HCT116 (cell line): ENCODE measurements around the gene CCRL2. TPM values are rescaled to one million over a fixed set of nuclear protein-coding genes. Genes with fewer than 3 reads are reported as not detected.

ENCODE experiments used
- ATAC-seq: fragments of 200-7000 bp; cut with Tn5 transposase; 2 replicates; pipeline ENCODE4 v1.9.1; 2020; ENCODE audit warnings: mild to moderate bottlenecking, moderate library complexity
- BruUV-seq: library from RNA; stranded (reverse); fragments of 400-500 nt; replicated peaks from 2 replicates; lab custom pipeline; 2021; lab: Mats Ljungman, UMichigan
- CTCF ChIA-PET: fragments of 300-600 bp; sonication (Branson Sonifier 250); formaldehyde crosslinking; loops from one replicate; lab custom pipeline; 2021; ENCODE audit warnings: antibody characterized with exemption; lab: Charles Lee
- POLR2A ChIA-PET: fragments of 300-600, 350-600 bp; sonication (Branson Sonifier 250); formaldehyde crosslinking; loops from one replicate; lab custom pipeline; 2021; ENCODE audit warnings: antibody characterized with exemption; lab: Charles Lee
- RAD21 ChIA-PET, 2 experiments: fragments of 300-600 bp; sonication (Branson Sonifier 250); formaldehyde crosslinking; loops; one replicate each; lab custom pipeline; 2023; ENCODE audit warnings: low total read pairs in 2 of 2; ENCODE audit not compliant: uncharacterized antibody in 2 of 2, unreplicated experiment in 2 of 2, low non-redundant PET in 1 of 2; lab: Charles Lee
- DNase-seq: peaks from one replicate; pipeline ENCODE4 v3.0.0-alpha.2; 2010; ENCODE audit warnings: low read depth, low spot score
- H2AFZ ChIP-seq: fragments of 200-600 bp; shearing (Covaris generic), sonication (generic); 2 replicates; pipeline ENCODE4 v1.6.1; 2017; ENCODE audit warnings: low read depth, mixed run types, mixed read lengths, antibody characterized with exemption, low read length; ENCODE audit not compliant: poor library complexity, severe bottlenecking
- H3K27ac ChIP-seq: 2 replicates; pipeline ENCODE4 v1.5.1; 2012; ENCODE audit warnings: low read depth, low read length
- H3K27me3 ChIP-seq: fragments of 200-600 bp; sonication (generic); 2 replicates; pipeline ENCODE4 v1.6.1; 2016; ENCODE audit warnings: mixed run types, low read length, mixed read lengths; ENCODE audit not compliant: insufficient read depth
- H3K36me3 ChIP-seq, 2 experiments: fragments of 200-500 bp in 1 of 2; fragments of 200-600 bp in 1 of 2; sonication (Bioruptor generic) in 1 of 2; sonication (generic) in 1 of 2; 2 replicates each; pipeline versions ENCODE4 v1.5.1 to v1.6.1; 2014 to 2016; ENCODE audit warnings: low read length in 2 of 2, inconsistent platforms in 1 of 2, mixed read lengths in 1 of 2, mixed run types in 1 of 2; ENCODE audit not compliant: insufficient read depth in 2 of 2, control insufficient read depth in 1 of 2
- H3K4me1 ChIP-seq, 2 experiments: fragments of 200-600 bp in 1 of 2; sonication (generic) in 1 of 2; 2 replicates each; pipeline versions ENCODE4 v1.5.1 to v1.6.1; 2012 to 2017; ENCODE audit warnings: low read length in 2 of 2, inconsistent platforms in 1 of 2, mild to moderate bottlenecking in 1 of 2, mixed read lengths in 1 of 2, mixed run types in 1 of 2, moderate library complexity in 1 of 2; ENCODE audit not compliant: insufficient read depth in 2 of 2, control insufficient read depth in 1 of 2
- H3K4me2 ChIP-seq: fragments of 200-600 bp; sonication (generic); 2 replicates; pipeline ENCODE4 v1.6.1; 2017; ENCODE audit warnings: mixed run types, low read length, mixed read lengths
- H3K4me3 ChIP-seq, 2 experiments: fragments of 200-600 bp in 1 of 2; sonication (generic) in 1 of 2; replicated peaks in 1 of 2; 2 replicates each; pipeline ENCODE4 v1.5.1; 2011 to 2016; ENCODE audit warnings: low read length in 2 of 2, control low read depth in 1 of 2, low read depth in 1 of 2, mild to moderate bottlenecking in 1 of 2, mixed read lengths in 1 of 2, mixed run types in 1 of 2
- H3K79me2 ChIP-seq: fragments of 200-600 bp; sonication (generic); 2 replicates; pipeline ENCODE4 v1.6.1; 2017; ENCODE audit warnings: mild to moderate bottlenecking, mixed run types, low read length, moderate library complexity, mixed read lengths; ENCODE audit not compliant: insufficient read depth
- H3K9ac ChIP-seq: fragments of 200-600 bp; sonication (generic); 2 replicates; pipeline ENCODE4 v1.6.1; 2016; ENCODE audit warnings: low read length, mixed read lengths
- H3K9me2 ChIP-seq: fragments of 200-600 bp; sonication (generic), shearing (Covaris generic); 2 replicates; pipeline ENCODE4 v1.6.1; 2017; ENCODE audit warnings: mixed run types, mild to moderate bottlenecking, moderate library complexity; ENCODE audit not compliant: insufficient read depth
- H3K9me3 ChIP-seq, 2 experiments: fragments of 200-500 bp in 1 of 2; fragments of 200-600 bp in 1 of 2; sonication (Bioruptor generic) in 1 of 2; sonication (generic) in 1 of 2; 2 replicates each; pipeline ENCODE4 v1.6.1; 2014 to 2017; ENCODE audit warnings: low read length in 2 of 2, mixed read lengths in 2 of 2, inconsistent platforms in 1 of 2, low read depth in 1 of 2, mild to moderate bottlenecking in 1 of 2, mixed run types in 1 of 2, moderate library complexity in 1 of 2; ENCODE audit not compliant: control insufficient read depth in 1 of 2, insufficient read depth in 1 of 2
- H4K20me1 ChIP-seq: fragments of 200-600 bp; sonication (generic), shearing (Covaris generic); 2 replicates; pipeline ENCODE4 v1.6.1; 2017; ENCODE audit warnings: mixed run types, mild to moderate bottlenecking, moderate library complexity; ENCODE audit not compliant: insufficient read depth
- ATF3 ChIP-seq: IDR thresholded peaks from 2 replicates; pipeline ENCODE4 v1.6.1; 2012
- CBX3 ChIP-seq: IDR thresholded peaks from 2 replicates; pipeline ENCODE4 v1.6.1; 2012; ENCODE audit warnings: low read depth
- CEBPB ChIP-seq: IDR thresholded peaks from 2 replicates; pipeline ENCODE4 v1.6.1; 2012; ENCODE audit warnings: low read depth
- CTCF ChIP-seq, 3 experiments: fragments of 200-600 bp in 1 of 3; sonication (generic) in 1 of 3; IDR thresholded peaks in 2 of 3; conservative IDR thresholded peaks in 1 of 3; 2 replicates each; pipeline ENCODE4 v1.5.1; 2012 to 2017; ENCODE audit warnings: low read depth in 2 of 3, low read length in 2 of 3, antibody characterized with exemption in 1 of 3, borderline replicate concordance in 1 of 3, control low read depth in 1 of 3, mild to moderate bottlenecking in 1 of 3, mixed read lengths in 1 of 3, mixed run types in 1 of 3, moderate library complexity in 1 of 3; ENCODE audit not compliant: insufficient read depth in 1 of 3
- ELF1 ChIP-seq: IDR thresholded peaks from 2 replicates; pipeline ENCODE4 v1.6.1; 2012; ENCODE audit warnings: low read depth, borderline replicate concordance
- FOSL1 ChIP-seq: IDR thresholded peaks from 2 replicates; pipeline ENCODE4 v1.6.1; 2012; ENCODE audit warnings: low read depth
- JUND ChIP-seq: IDR thresholded peaks from 2 replicates; pipeline ENCODE4 v1.6.1; 2012
- MAX ChIP-seq: IDR thresholded peaks from 2 replicates; pipeline ENCODE4 v1.6.1; 2012
- RAD21 ChIP-seq: IDR thresholded peaks from 2 replicates; pipeline ENCODE4 v1.6.1; 2012; ENCODE audit warnings: low read depth, mild to moderate bottlenecking
- SIN3A ChIP-seq: IDR thresholded peaks from 2 replicates; pipeline ENCODE4 v1.6.1; 2012; ENCODE audit warnings: low read depth
- SP1 ChIP-seq: IDR thresholded peaks from 2 replicates; pipeline ENCODE4 v1.6.1; 2012; ENCODE audit warnings: low read depth
- SRF ChIP-seq: IDR thresholded peaks from 2 replicates; pipeline ENCODE4 v1.6.1; 2012; ENCODE audit warnings: low read depth
- TCF7L2 ChIP-seq: IDR thresholded peaks from 2 replicates; pipeline ENCODE4 v1.7.0; 2011; ENCODE audit warnings: borderline replicate concordance, inconsistent platforms; ENCODE audit not compliant: insufficient read depth, insufficient read length; ENCODE audit errors: extremely low read depth
- ZBTB33 ChIP-seq: IDR thresholded peaks from 2 replicates; pipeline ENCODE4 v1.6.1; 2011; ENCODE audit warnings: mild to moderate bottlenecking, low read length, moderate library complexity; ENCODE audit not compliant: insufficient replicate concordance; ENCODE audit errors: extremely low read depth
- intact Hi-C: fragments of 100-400 bp; cut with micrococcal nuclease; formaldehyde crosslinking; loops from 2 replicates; pipeline ENCODE4 v1.10.0; 2022
- total RNA-seq: library from RNA; stranded (reverse); gene quantifications from one replicate; pipeline ENCODE4 v1.2.1, GENCODE V29; 2021; ENCODE audit not compliant: unreplicated experiment

CCRL2 gene
- total RNA-seq, 1 experiment from 2014 or later = not detected

GRCh38 chr3:46409739-46410489 is 2.9 kb downstream of the CCRL2 start:
- intact Hi-C loops = no loop called here
- Histone ChIP-seq H3K9ac (no peak overlapping the region), H3K9me3 (no peaks in the 10 kb centered on the region), H3K4me1 (peaks cover 0 to 10% of the 10 kb centered on the region in 2 experiments; a peak in 1 of 4 replicates), H4K20me1 (no peaks in the 10 kb centered on the region), H3K4me3 (no peak overlapping the region), H3K4me2 (no peak overlapping the region), H3K36me3 (no peaks in the 10 kb centered on the region), H3K79me2 (no peaks in the 10 kb centered on the region), H3K27me3 (no peaks in the 10 kb centered on the region), H3K9me2 (no peaks in the 10 kb centered on the region), H3K27ac (no peak overlapping the region), H2AFZ (no peak overlapping the region)
- TF ChIP-seq CEBPB (no peak), TCF7L2 (no peak), CBX3 (no peak), ELF1 (no peak)
- no peak for DNase-seq
- ChIA-PET CTCF (interaction anchor here (0.8 kb wide), 1 partner anchor 15 kb away, joined by 3 read pairs; no protein-coding TSS in a partner anchor), RAD21 (no interaction called here), POLR2A (no interaction called here)
- no TSS peak for BruUV-seq
- no peak for ATAC-seq

GRCh38 chr3:46410669-46411068 is 3.6 kb downstream of the CCRL2 start:
- RAD21 ChIA-PET = no interaction called here
- no peak overlapping the region for H3K27ac ChIP-seq
- H3K27me3 ChIP-seq = no peaks in the 10 kb centered on the region
- TF ChIP-seq ATF3 (no peak), TCF7L2 (no peak), JUND (no peak), RAD21 (no peak), ZBTB33 (no peak), FOSL1 (no peak), MAX (no peak), CTCF (IDR thresholded peaks at IDR 0.05 in 2 of 3, conservative IDR thresholded peaks at IDR 0.05 in 1 of 3; ENCODE audit: borderline replicate concordance in 1 of 3, insufficient read depth in 1 of 3, low read depth in 2 of 3, low read length in 2 of 3) (no peak), SP1 (no peak), SRF (no peak), SIN3A (no peak), ELF1 (no peak)
- no peaks in the 10 kb centered on the region for H3K9me3 ChIP-seq
- BruUV-seq = no TSS peak
- DNase-seq (no peak), ATAC-seq (no peak)
- no peak overlapping the region for H2AFZ ChIP-seq
- H3K9me2 ChIP-seq = no peaks in the 10 kb centered on the region
- H3K79me2 ChIP-seq = no peaks in the 10 kb centered on the region
- no peak overlapping the region for H3K4me3 ChIP-seq
- peaks cover 0 to 10% of the 10 kb centered on the region in 2 experiments; a peak in 1 of 4 replicates for H3K4me1 ChIP-seq
- H3K36me3 ChIP-seq = no peaks in the 10 kb centered on the region
- H3K4me2 ChIP-seq = no peak overlapping the region
- POLR2A ChIA-PET = no interaction called here
- H3K9ac ChIP-seq = no peak overlapping the region
- no peaks in the 10 kb centered on the region for H4K20me1 ChIP-seq
- CTCF ChIA-PET = interaction anchor here (0.7 to 0.8 kb wide), 2 partner anchors 9 to 40 kb away, joined by 3 read pairs; partner anchors contain the start of gene CCR5
- intact Hi-C loops = no loop called here
